BJ (cell line): ENCODE measurements around the gene KCNQ1OT1. TPM values are rescaled to one million over a fixed set of nuclear protein-coding genes. Genes with fewer than 3 reads are reported as not detected.

Experiments
- CTCF ChIA-PET: fragments of 350-600 bp; formaldehyde crosslinking; extraction: SDS; loops from one replicate; lab custom pipeline; 2021; ENCODE audit warnings: antibody characterized with exemption, inconsistent platforms; lab: Yijun Ruan, JAX
- POLR2A ChIA-PET: fragments of 300-600 bp; sonication (Branson Sonifier 250); formaldehyde crosslinking; extraction: SDS; loops from one replicate; lab custom pipeline; 2021; ENCODE audit warnings: antibody characterized with exemption; lab: Charles Lee
- DNase-seq: peaks from one replicate; pipeline ENCODE4 v3.0.0-alpha.2; 2011; ENCODE audit warnings: low read depth
- H3K27me3 ChIP-seq: 2 replicates; pipeline ENCODE4 v1.6.0; 2011; ENCODE audit warnings: low read length; ENCODE audit not compliant: control insufficient read depth, insufficient read depth
- H3K36me3 ChIP-seq: 2 replicates; pipeline ENCODE4 v1.5.1; 2011; ENCODE audit warnings: low read length; ENCODE audit not compliant: control insufficient read depth, insufficient read depth
- H3K4me3 ChIP-seq: 2 replicates; pipeline ENCODE4 v1.5.1; 2011; ENCODE audit warnings: low read depth, mild to moderate bottlenecking, control low read depth, low read length
- CTCF ChIP-seq: IDR thresholded peaks from 2 replicates; pipeline ENCODE4 v1.5.1; 2011; ENCODE audit warnings: low read depth, mild to moderate bottlenecking, control low read depth, inconsistent platforms, low read length, moderate library complexity; ENCODE audit not compliant: insufficient read depth
- polyA plus RNA-seq: library from polyadenylated mRNA; depleted of rRNA; stranded (reverse); fragments of >200 nt; gene quantifications from 2 replicates; pipeline ENCODE4 v1.2.3, GENCODE V29; 2011

The KCNQ1OT1 gene
- polyA plus RNA-seq, 1 experiment: 0.16 TPM

- POLR2A ChIA-PET: no interaction called here
- no peak for TF ChIP-seq CTCF
- DNase-seq: no peak
- Histone ChIP-seq H3K27me3 (peaks cover 4% of the 10 kb centered on the region; the same call in 1 of the 2 replicates), H3K36me3 (no peaks in the 10 kb centered on the region), H3K4me3 (no peak overlapping the region)
- CTCF ChIA-PET: no interaction called here
These were observed 46.8 kb upstream of the KCNQ1OT1 start for GRCh38 chr11:2746401-2747247.

GRCh38 chr11:2745511-2745910 lies 45.7 kb upstream of the KCNQ1OT1 start:
- Histone ChIP-seq H3K4me3 (no peak overlapping the region), H3K27me3 (peaks cover 4% of the 10 kb centered on the region; the same call in 1 of the 2 replicates), H3K36me3 (no peaks in the 10 kb centered on the region)
- CTCF ChIA-PET: no interaction called here
- POLR2A ChIA-PET: no interaction called here
- no peak for TF ChIP-seq CTCF
- no peak for DNase-seq

- no peak for DNase-seq
- ChIA-PET POLR2A (no interaction called here), CTCF (interaction anchor here (1.0 kb wide), 1 partner anchor 100 kb away, joined by 5 read pairs; no protein-coding TSS in a partner anchor)
- TF ChIP-seq CTCF: no peak
- H3K4me3 ChIP-seq: no peak overlapping the region
- peaks cover 4% of the 10 kb centered on the region; the same call in 1 of the 2 replicates for H3K27me3 ChIP-seq
- no peaks in the 10 kb centered on the region for H3K36me3 ChIP-seq
These were observed 44.4 kb upstream of the KCNQ1OT1 start for GRCh38 chr11:2744166-2744565.

GRCh38 chr11:2743427-2744110 lies 43.8 kb upstream of the KCNQ1OT1 start:
- no peak overlapping the region for H3K4me3 ChIP-seq
- ChIA-PET CTCF (interaction anchor here (1.4 kb wide), 1 partner anchor 144 kb away, joined by 4 read pairs; no protein-coding TSS in a partner anchor), POLR2A (no interaction called here)
- peaks cover 4% of the 10 kb centered on the region; the same call in 1 of the 2 replicates for H3K27me3 ChIP-seq
- TF ChIP-seq CTCF: no peak
- DNase-seq: no peak
- H3K36me3 ChIP-seq: no peaks in the 10 kb centered on the region
